Subcutaneous adipose tissue (tissue), 4 donors: ENCODE data around the gene SLCO4A1. TPM values are rescaled to one million over a fixed set of nuclear protein-coding genes. Genes with fewer than 3 reads are reported as not detected.

Experiments
- total RNA-seq, 4 donors: library from RNA; depleted of rRNA; stranded (reverse); fragments of >200 nt; gene quantifications; one replicate each; pipeline ENCODE4 v1.1.0, GENCODE V29; 2016
- TF ChIP-seq, protein P1 (sequence below): fragments of 450-650 bp; IDR thresholded peaks from one replicate; pipeline ENCODE4 v1.5.1; 2016; ENCODE audit warnings: low read depth, mild to moderate bottlenecking, control low read depth, antibody characterized with exemption, moderate library complexity

Gene SLCO4A1
- total RNA-seq, 4 donors from 2014 or later: 9.0 to 38.5 (median 28.3) TPM

DNA sequence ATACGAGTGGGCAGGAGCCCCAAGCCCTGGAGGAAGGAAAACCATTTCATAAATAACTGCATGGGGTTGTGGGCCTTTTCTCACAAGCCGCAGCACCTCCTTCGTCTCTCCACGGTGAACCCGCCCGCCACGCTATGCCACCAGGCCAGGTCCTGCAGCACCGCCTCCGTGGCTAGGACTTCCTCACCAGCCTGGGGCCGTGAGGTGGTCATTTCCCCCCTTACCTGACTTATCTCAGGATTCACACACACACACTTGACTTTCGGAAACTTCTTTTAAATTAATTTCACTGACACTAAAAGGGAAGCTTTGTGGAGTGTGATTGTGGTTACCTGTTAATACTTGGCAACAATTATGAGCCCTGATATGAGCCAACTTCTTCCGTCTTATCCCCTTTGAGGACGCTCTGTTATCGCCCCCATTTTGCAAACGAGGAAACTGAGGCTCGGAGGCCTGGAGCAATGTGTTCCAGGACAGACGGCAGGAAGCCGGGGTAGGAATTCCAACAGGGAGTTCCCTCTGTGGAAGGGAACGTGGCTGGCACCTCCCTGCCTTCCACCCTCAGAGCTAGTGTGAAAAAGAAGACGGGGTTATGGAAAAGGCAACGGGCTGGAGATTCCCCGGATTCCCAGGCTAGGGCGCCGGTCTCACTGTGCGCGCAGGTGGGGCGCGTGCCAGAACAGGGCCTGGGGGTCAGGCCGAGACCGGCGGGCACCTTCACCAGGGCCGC, 817 bp upstream of the SLCO4A1 start:
- TF ChIP-seq, protein P1, sequence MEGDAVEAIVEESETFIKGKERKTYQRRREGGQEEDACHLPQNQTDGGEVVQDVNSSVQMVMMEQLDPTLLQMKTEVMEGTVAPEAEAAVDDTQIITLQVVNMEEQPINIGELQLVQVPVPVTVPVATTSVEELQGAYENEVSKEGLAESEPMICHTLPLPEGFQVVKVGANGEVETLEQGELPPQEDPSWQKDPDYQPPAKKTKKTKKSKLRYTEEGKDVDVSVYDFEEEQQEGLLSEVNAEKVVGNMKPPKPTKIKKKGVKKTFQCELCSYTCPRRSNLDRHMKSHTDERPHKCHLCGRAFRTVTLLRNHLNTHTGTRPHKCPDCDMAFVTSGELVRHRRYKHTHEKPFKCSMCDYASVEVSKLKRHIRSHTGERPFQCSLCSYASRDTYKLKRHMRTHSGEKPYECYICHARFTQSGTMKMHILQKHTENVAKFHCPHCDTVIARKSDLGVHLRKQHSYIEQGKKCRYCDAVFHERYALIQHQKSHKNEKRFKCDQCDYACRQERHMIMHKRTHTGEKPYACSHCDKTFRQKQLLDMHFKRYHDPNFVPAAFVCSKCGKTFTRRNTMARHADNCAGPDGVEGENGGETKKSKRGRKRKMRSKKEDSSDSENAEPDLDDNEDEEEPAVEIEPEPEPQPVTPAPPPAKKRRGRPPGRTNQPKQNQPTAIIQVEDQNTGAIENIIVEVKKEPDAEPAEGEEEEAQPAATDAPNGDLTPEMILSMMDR: no peak

- TF ChIP-seq, protein P1: no peak
Observed at GRCh38 chr20:62642666-62643520, 590 bp downstream of the SLCO4A1 start.

DNA sequence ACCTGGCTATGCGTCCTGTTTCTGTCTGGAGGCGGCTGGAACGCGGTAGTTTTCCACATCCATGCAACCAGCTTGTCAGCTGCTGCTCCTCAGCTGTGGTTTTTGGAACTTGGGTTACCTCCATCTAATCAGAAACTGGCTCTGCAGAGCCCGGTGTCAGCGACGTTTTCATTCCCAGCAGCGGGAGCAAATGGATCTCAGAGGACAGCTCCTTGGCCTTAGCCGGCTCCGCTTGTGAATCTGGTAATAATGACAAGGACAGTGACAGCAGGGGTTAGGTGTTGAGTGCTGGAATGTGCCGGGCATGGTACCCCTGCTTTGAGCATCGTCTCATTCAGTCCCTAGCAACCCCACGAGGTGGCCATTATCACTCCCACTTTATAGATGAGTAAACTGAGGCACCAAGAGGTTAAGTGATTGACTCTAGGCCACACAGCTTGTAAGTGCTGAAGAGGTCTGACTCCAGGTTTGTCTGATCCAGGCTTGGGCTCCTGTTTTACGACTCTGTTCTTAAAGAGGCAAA, 1.3 kb downstream of the SLCO4A1 start:
- TF ChIP-seq, protein P1: no peak

DNA sequence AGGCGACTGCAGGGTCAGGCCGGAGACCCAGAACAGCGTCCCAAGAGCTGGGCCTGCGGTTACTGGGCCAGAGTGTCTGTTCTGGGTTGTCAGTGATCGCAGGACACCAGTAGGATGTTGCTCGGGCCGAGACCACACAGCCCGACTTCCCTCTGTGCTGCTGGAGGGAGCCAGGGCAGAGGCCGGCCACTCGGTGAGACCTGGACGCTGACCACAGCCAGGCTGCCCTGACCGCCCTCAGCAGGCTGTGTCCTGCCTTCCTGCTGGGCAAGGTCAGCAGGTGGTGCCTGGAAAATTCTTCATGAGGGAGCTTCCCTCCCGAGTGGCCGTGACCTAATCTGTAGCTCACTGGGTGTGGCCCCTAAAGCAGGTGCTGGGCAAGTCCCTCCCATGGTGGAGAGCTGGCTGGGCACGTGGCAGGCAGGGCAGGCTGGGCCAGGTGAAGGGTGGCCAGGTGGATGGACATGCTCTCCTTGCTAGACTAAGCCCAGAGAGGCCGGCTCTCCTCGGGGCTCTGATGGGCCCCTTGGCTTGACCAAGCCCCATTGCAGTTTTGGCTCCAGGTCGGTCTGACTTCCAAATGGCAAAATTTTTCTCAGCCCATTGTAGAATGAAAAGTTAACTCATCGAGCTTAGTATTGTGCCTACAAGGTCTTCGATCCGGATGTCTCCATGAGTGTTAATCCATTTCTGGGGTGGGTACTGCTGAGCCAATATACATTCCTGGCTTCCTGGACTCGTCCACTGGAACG, 1.9 kb downstream of the SLCO4A1 start:
- TF ChIP-seq, protein P1: no peak

GRCh38 chr20:62644802-62645496, 2.6 kb downstream of the SLCO4A1 start:
- TF ChIP-seq, protein P1: no peak

DNA sequence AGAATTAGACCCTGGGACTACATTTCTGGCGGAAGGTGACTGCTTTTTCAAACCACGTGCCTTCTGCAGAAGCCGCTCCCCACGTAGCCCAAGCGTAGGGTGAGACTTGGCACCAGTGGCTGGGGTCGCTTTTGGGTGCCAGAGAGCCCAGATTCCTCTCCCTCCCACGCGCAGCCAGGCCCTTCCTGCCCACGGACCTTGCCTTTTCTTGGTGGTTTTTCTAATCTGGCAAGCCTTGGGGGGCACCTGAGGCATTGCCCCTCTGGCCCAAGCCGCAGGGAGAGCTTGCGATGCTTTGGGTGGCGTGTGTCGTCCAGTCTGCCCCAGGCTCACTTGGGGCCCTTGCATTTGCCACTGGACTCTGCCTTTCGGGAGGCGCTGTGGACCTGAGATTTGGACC, 3.3 kb downstream of the SLCO4A1 start:
- TF ChIP-seq, protein P1: no peak
